Left renal pelvis (tissue), 4 donors: ENCODE measurements around the gene ANAPC15. TPM values are rescaled to one million over a fixed set of nuclear protein-coding genes. Genes with fewer than 3 reads are reported as not detected.

ENCODE experiments used
- DNase-seq, 4 donors: peaks; one replicate each; pipeline ENCODE4 v3.0.0-alpha.2; 2013; ENCODE audit warnings: low read depth in 4 of 4, low spot score in 3 of 4
- polyA plus RNA-seq, 4 donors: library from polyadenylated mRNA; unstranded; fragments of 120-200 nt; gene quantifications; one replicate each; pipeline ENCODE4 v1.2.1, GENCODE V29; 2013; ENCODE audit not compliant: insufficient read length in 4 of 4

The ANAPC15 gene
- polyA plus RNA-seq, 4 donors = 30.0 to 53.0 (median 47.6) TPM

- no peak for DNase-seq
Observed at GRCh38 chr11:72088076-72088808, 24.3 kb downstream of the ANAPC15 start.

DNA sequence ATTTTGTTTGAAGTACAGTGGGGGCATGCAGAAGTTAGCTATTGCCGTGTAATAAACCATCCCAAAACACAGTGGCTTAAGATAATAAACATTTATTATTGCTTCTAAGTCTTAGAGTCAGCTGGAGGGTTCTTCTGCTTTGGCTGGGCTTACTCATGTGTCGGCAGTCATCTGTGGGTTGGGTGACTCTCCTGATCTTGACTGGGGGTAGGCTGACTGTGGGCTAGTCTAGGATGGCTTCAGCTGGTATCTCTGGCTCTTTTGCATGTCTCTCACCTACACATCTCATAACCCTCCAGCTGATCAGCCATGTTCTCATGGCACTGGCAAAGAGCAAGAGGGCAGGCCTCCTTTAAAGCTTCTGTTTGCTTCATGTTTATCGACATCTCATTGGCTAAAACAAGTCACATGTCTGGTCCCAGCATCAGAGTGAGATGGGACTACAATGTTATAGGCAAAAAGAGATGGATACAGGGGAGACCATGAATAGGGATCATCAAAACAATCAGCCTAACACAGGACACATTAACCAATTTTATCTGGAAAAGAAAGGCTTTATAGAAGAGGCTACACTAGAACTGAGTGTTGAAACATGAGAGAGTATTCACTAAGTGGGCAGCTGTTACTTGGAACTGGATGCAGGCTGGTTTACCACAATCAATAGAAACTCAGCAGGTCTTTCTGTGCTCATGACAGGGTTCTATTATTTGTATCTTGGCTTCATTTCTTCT, 26.7 kb downstream of the ANAPC15 start:
- no peak for DNase-seq

DNA sequence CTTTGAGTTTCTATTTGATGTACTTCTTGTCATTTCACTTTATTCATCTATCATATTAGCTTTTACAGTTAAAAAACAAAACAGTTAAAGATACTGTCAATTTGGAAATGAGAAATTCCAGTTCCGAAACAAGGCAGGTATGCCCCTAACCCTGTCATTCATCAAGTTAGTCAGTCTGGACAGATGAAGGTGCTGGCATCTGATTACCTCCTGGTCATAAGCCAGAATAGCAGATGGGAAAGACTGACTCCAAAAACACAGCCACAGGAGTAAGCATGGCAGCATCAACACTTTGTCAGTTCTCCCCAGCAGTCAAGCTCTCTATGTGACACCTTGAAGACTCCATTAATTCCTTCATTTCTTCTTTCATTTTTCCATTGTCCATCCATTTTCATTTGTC, 27.5 kb downstream of the ANAPC15 start:
- DNase-seq = no peak

DNA sequence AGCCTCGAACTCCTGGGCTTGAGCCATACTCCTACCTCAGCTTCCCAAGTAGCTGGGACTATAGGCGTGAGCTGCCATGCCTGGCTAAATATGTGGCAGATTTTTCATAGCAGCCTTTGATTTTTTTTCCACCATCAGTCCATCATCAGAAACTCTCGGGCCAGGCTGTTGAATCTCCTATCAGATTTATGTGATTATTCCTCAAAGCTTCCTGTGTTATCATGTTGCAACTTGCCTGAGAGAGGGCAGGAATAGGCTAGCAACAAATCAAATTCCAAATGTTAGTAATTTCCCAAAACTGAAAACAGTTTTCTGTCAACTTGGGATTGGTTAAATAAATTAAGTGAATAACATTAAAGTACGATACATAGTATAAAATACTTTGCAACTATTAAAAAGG, 28.4 kb downstream of the ANAPC15 start:
- DNase-seq = no peak

GRCh38 chr11:72083414-72083813, 29.1 kb downstream of the ANAPC15 start:
- DNase-seq = no peak

DNA sequence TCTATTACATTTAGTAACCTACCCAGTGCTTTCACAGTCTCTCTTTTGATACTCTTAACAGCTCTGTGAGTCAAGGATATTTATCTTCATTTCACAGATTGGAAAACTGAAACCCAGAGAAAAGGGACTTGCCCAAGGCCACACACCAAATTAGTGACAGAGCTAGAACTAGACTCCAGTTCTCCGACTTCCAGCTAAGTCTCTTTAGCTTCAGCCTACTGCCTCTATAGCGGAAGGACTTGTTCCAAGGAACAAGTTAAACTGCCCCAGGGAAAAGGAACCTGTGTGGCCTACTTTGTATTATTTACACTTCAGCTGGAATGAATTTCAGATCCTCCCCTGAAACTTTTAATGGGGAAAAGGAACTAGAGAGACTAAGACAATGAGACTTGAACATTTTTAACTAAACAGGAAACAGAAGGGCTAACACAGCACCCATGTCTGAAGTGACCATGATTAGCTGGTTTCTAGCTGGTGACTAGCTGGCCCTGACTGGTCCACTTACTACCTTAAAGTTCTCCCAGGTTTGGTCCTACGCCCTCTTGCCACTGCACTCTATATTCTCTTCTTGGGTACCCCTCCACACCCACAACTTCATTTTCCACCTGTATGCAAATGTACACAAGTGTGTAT, 30.6 kb downstream of the ANAPC15 start:
- no peak for DNase-seq

DNA sequence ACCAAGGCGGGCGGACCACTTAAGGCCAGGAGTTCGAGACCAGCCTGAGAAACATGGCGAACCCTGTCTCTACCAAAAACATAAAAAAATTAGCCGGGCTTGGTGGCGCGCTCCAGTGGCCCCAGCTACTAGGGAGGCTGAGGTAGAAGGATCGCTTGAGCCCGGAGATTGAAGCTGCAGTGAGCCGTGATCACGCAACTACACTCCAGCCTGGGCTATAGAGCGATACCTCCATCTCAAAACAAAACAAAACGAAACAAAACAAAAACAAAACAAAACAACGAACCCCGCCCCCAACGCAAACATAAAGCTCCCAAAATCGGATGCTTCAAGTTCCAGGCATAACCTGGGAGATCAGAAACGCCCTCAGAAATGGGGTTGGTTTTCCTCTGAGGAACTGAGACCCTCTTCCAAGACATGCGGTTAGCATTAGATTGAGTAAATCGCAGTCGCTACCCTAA, 31.3 kb downstream of the ANAPC15 start:
- no peak for DNase-seq

- peak; percentile 99 to 100 (median 100) for DNase-seq
Observed at GRCh38 chr11:72080326-72081183, 31.9 kb downstream of the ANAPC15 start, which contains the start of the genes LRRC51 and NUMA1. Gene LRRC51, plus strand, starts transcription at chr11:72080850. Its CDS starts 8,234 bp downstream, at chr11:72089084. Gene NUMA1, minus strand, starts transcription at chr11:72080542. Its CDS starts 44,599 bp downstream, at chr11:72035943.

DNA sequence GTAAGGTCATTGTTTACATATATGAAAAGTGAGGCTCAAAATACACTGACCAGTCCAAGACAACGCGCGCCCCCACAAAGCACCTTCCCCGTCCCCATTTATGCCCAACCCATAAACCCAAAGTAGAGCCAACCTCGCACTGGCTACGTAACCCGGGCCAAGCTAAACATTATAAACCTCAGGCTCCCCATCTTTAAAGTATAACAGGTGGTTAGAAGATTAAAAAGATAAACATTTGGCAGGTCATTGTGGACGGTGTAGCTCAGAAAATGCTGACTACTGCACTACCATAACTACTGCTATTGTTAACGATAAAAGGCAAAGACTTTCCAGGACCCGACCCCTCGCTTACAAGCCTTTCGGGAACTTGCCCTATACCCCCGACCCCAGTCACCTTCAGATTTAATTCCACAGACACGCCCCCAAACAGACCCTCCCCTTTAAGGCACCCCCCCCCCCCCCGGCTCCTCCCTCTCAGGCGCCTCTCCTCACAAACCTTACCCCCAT, 32.6 kb downstream of the ANAPC15 start:
- DNase-seq = no peak

- no peak for DNase-seq
Observed at GRCh38 chr11:72078477-72078876, 34.0 kb downstream of the ANAPC15 start.

DNA sequence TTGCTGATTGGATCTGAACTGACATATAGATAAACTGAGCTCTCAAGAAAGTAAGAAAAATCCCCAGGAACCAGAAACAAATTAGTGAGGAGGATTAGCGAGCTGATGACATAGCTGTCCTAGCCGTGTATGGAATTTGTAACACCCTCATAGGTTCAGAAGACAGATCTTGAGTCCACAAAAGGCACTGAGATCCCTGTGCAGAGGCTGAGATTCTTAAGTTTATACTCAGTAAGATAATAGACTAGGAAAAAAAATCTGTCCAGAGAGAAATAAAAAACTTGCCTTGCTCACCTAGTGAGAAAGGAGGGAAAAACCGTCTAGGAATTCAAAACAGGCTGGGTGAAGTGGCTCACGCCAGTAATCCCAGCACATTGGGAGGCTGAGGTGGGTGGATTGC, 36.7 kb downstream of the ANAPC15 start:
- DNase-seq = no peak

- DNase-seq = no peak
Observed at GRCh38 chr11:72075109-72075508, 37.4 kb downstream of the ANAPC15 start.

- DNase-seq = no peak
Observed at GRCh38 chr11:72072348-72072747, 40.1 kb downstream of the ANAPC15 start.

DNA sequence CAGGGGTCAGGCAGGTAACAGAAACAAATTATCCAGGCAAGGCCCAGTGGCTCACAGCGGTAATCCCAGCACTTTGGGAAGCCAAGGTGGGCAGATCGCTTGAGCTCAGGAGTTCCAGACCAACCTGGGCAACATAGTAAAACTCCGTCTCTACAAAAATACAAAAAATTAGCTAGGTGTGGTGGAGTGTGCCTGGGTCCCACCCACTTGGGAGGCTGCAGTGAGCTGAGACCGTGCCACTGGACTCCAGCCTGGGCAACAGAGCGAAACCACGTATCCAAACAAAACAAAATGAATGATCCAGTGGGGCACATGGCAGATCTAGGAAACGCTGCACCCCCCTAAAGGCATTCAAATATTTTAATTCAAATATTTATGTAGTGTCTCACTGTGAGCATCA, 42.0 kb downstream of the ANAPC15 start:
- DNase-seq = no peak

GRCh38 chr11:72069787-72070251, 42.7 kb downstream of the ANAPC15 start:
- DNase-seq = no peak

DNA sequence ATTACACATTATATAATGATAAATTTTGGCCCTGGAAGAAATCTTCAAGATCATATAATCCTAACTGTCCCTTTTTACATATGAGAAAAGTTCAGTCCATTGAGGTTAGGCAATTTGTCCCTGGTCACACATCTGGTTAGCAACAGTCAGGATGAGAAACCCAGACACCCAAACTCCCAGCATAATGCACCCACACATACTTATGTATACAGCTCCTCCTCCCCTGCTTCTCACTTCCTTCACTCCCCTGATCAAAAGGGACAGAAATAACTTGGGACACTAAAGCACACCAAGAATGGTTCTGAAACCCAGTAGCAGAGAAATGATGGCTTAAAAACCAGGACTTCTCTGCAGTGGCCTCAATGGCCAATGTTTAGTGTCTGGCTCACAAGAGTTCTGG, 43.3 kb downstream of the ANAPC15 start:
- DNase-seq = no peak

DNA sequence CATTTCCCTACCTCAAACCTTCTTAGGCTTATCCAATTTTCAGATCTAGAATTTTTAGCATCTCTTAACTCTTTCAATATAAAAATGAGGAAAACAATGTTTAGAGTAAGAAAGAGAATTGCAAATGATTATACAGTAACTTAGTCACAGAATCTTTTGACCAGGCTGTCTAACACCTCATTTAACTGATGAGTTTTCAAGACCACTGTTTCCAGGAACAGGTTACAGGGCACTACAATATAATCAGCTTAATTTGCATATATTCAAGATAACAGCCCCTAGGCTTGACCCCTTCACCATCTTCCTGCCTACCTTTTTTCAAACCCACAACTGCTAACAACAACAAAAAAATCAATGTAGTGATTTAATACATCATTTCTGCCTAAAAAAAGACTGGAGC, 44.8 kb downstream of the ANAPC15 start:
- DNase-seq = no peak

- no peak for DNase-seq
Observed at GRCh38 chr11:72067266-72067665, 45.2 kb downstream of the ANAPC15 start.

DNA sequence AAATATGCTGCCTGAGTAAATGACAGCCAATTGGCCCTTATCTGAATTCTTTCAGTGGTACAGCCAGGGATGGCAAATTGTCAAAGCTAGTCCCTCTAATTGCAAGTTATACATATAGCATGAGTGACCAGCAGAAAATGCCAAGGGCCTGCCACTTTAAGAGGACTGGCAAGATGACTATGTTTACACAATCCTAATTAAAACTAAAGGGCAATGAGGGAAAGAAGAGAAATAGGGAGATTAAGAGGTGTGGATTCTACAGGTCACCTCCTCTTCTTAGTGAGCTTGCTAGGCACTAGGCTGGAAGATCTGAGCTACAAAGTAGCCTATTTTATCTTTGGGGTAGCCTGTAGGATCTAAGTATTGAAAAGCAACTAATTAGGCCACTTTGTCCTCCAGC, 45.6 kb downstream of the ANAPC15 start:
- DNase-seq = no peak

- no peak for DNase-seq
Observed at GRCh38 chr11:72061739-72062396, 50.6 kb downstream of the ANAPC15 start.
